ENCODE measurements around the gene SLC35E3.
"Not testable (repeated sequence)": the region's sequence is repeated elsewhere in the genome, so short reads cannot be mapped to it uniquely, and the experiment has no call there.

Gene SLC35E3

GRCh38 chr12:68815232-68815927 is 69.4 kb downstream of the SLC35E3 start:
- no peak for DNase-seq

GRCh38 chr12:68815928-68816800 is 70.2 kb downstream of the SLC35E3 start:
- no peak for DNase-seq

- DNase-seq = not testable (repeated sequence)
Observed at GRCh38 chr12:68819481-68819880, 73.5 kb downstream of the SLC35E3 start.

- DNase-seq = no peak
Observed at GRCh38 chr12:68821357-68822188, 75.6 kb downstream of the SLC35E3 start.

GRCh38 chr12:68823696-68824095 is 77.7 kb downstream of the SLC35E3 start:
- DNase-seq = no peak

GRCh38 chr12:68824131-68824530 is 78.2 kb downstream of the SLC35E3 start:
- no peak for DNase-seq

- DNase-seq = no peak
Observed at GRCh38 chr12:68824597-68825250, 78.7 kb downstream of the SLC35E3 start.

- DNase-seq = no peak
Observed at GRCh38 chr12:68825569-68826217, 79.7 kb downstream of the SLC35E3 start.

GRCh38 chr12:68827895-68828671 is 82.1 kb downstream of the SLC35E3 start:
- no peak for DNase-seq

GRCh38 chr12:68828672-68829068 is 82.7 kb downstream of the SLC35E3 start:
- DNase-seq = no peak
